HG03575 (cell line): ENCODE measurements around the gene JMJD6.
"Not testable (repeated sequence)": the region's sequence is repeated elsewhere in the genome, so short reads cannot be mapped to it uniquely, and the experiment has no call there.

Experiments used
- ATAC-seq: cut with Tn5 transposase; IDR thresholded peaks from one replicate; pipeline ENCODE4 v1.9.1; 2021; ENCODE audit not compliant: unreplicated experiment, insufficient number of reproducible peaks, low FRiP score; ENCODE audit errors: extremely low read depth

Gene JMJD6

GRCh38 chr17:76702941-76703637 is 23.3 kb downstream of the JMJD6 start:
- no peak for ATAC-seq

- ATAC-seq: no peak
Observed at GRCh38 chr17:76702076-76702475, 24.3 kb downstream of the JMJD6 start.

GRCh38 chr17:76701471-76701967 is 24.9 kb downstream of the JMJD6 start:
- no peak for ATAC-seq

- no peak for ATAC-seq
Observed at GRCh38 chr17:76700617-76701470, 25.6 kb downstream of the JMJD6 start.

GRCh38 chr17:76700270-76700616 is 26.2 kb downstream of the JMJD6 start:
- no peak for ATAC-seq

- not testable (repeated sequence) for ATAC-seq
Observed at GRCh38 chr17:76698466-76698977, 27.9 kb downstream of the JMJD6 start.

GRCh38 chr17:76697702-76698465 is 28.5 kb downstream of the JMJD6 start:
- no peak for ATAC-seq

GRCh38 chr17:76696763-76697701 is 29.4 kb downstream of the JMJD6 start:
- no peak for ATAC-seq

GRCh38 chr17:76695059-76695831 is 31.2 kb downstream of the JMJD6 start:
- ATAC-seq: no peak

GRCh38 chr17:76691379-76692191 is 34.8 kb downstream of the JMJD6 start:
- ATAC-seq: no peak

- no peak for ATAC-seq
Observed at GRCh38 chr17:76690596-76691280, 35.7 kb downstream of the JMJD6 start.

- ATAC-seq: no peak
Observed at GRCh38 chr17:76689859-76690258, 36.5 kb downstream of the JMJD6 start.

GRCh38 chr17:76688165-76688622 is 38.2 kb downstream of the JMJD6 start:
- ATAC-seq: no peak

GRCh38 chr17:76687298-76688164 is 38.9 kb downstream of the JMJD6 start:
- no peak for ATAC-seq

GRCh38 chr17:76686538-76687297 is 39.7 kb downstream of the JMJD6 start:
- ATAC-seq: no peak
